SK-N-MC (cell line): ENCODE data around the gene TM7SF2.
"Not testable (repeated sequence)": the region's sequence is repeated elsewhere in the genome, so short reads cannot be mapped to it uniquely, and the experiment has no call there.

ENCODE experiments used
- DNase-seq: peaks from one replicate; pipeline ENCODE4 v3.0.0-alpha.2; 2011; ENCODE audit warnings: low read depth, low spot score
- H3K27ac ChIP-seq: fragments of 200-600 bp; sonication (generic); 2 replicates; pipeline ENCODE4 v1.5.1; 2016; ENCODE audit warnings: mixed run types
- H3K36me3 ChIP-seq: fragments of 200-600 bp; sonication (generic); 2 replicates; pipeline ENCODE4 v1.6.1; 2017; ENCODE audit warnings: antibody characterized with exemption, low read length, mixed read lengths; ENCODE audit not compliant: insufficient read depth
- H3K4me3 ChIP-seq: fragments of 200-600 bp; sonication (generic); 2 replicates; pipeline ENCODE4 v1.5.1; 2016
- H3K9ac ChIP-seq: fragments of 200-600 bp; sonication (generic); 2 replicates; pipeline ENCODE4 v1.8.0; 2017; ENCODE audit warnings: mixed run types, mixed read lengths; ENCODE audit not compliant: insufficient read length
- H3K9me3 ChIP-seq: fragments of 200-600 bp; sonication (generic); 2 replicates; pipeline ENCODE4 v1.6.1; 2017; ENCODE audit warnings: low read depth, mild to moderate bottlenecking, antibody characterized with exemption, low read length, moderate library complexity, mixed read lengths
- EZH2 ChIP-seq: fragments of 200-600 bp; sonication (generic); IDR thresholded peaks from one replicate; pipeline ENCODE4 v1.6.1; 2017; ENCODE audit warnings: antibody characterized with exemption
- FOXP2 ChIP-seq: optimal IDR thresholded peaks from 2 replicates; pipeline ENCODE3; 2011; ENCODE audit warnings: mild to moderate bottlenecking, moderate library complexity; ENCODE audit not compliant: insufficient read depth; ENCODE audit errors: extremely low read length, control extremely low read depth
- POLR2AphosphoS5 ChIP-seq: IDR thresholded peaks from 2 replicates; pipeline ENCODE4 v1.6.1; 2012; ENCODE audit warnings: mild to moderate bottlenecking, low read depth, low read length, borderline replicate concordance

Gene TM7SF2

GRCh38 chr11:65134240-65134951, 22.7 kb downstream of the TM7SF2 start, which contains the start of gene SYVN1:
Gene SYVN1, minus strand, starts transcription at chr11:65134519. Its CDS starts 918 bp downstream, at chr11:65133601.
- DNase-seq, result peak; percentile 40
- Histone ChIP-seq H3K27ac (peak within 1 kb of the TSS; percentile 99), H3K9ac (peak within 1 kb of the TSS; percentile 99), H3K36me3 (peaks cover 9% of the 10 kb centered on the region; the same call in 1 of the 2 replicates), H3K4me3 (peak within 1 kb of the TSS; percentile 100), H3K9me3 (no peaks in the 10 kb centered on the region)
- TF ChIP-seq EZH2, result no peak
- peak; percentile 90; the same call in 1 of the 2 replicates for TF ChIP-seq POLR2AphosphoS5

GRCh38 chr11:65134952-65135632, 23.4 kb downstream of the TM7SF2 start:
- peak; percentile 89 for DNase-seq
- H3K36me3 ChIP-seq, result peaks cover 9% of the 10 kb centered on the region; the same call in 1 of the 2 replicates
- H3K9ac ChIP-seq, result peak overlapping the region; percentile 99
- peak overlapping the region; percentile 100 for H3K4me3 ChIP-seq
- peak overlapping the region; percentile 99 for H3K27ac ChIP-seq
- peak; percentile 85 for TF ChIP-seq POLR2AphosphoS5
- no peak for TF ChIP-seq EZH2
- no peak for TF ChIP-seq FOXP2
- H3K9me3 ChIP-seq, result no peaks in the 10 kb centered on the region

- H3K27ac ChIP-seq, result no peak overlapping the region
- H3K9ac ChIP-seq, result peak overlapping the region; percentile 99
- no peak for TF ChIP-seq FOXP2
- TF ChIP-seq EZH2, result no peak
- no peak for TF ChIP-seq POLR2AphosphoS5
- no peak for DNase-seq
- H3K36me3 ChIP-seq, result peaks cover 9% of the 10 kb centered on the region; the same call in 1 of the 2 replicates
- H3K9me3 ChIP-seq, result no peaks in the 10 kb centered on the region
- peak overlapping the region; percentile 100 for H3K4me3 ChIP-seq
Observed at GRCh38 chr11:65135633-65136145, 24.0 kb downstream of the TM7SF2 start.

GRCh38 chr11:65136515-65137096, 24.9 kb downstream of the TM7SF2 start:
- no peak overlapping the region for H3K27ac ChIP-seq
- DNase-seq, result no peak
- TF ChIP-seq FOXP2 (no peak), EZH2 (no peak), POLR2AphosphoS5 (no peak)
- no peaks in the 10 kb centered on the region for H3K9me3 ChIP-seq
- no peak overlapping the region for H3K4me3 ChIP-seq
- H3K9ac ChIP-seq, result no peak overlapping the region
- H3K36me3 ChIP-seq, result no peaks in the 10 kb centered on the region; the same call in 1 of the 2 replicates

- DNase-seq, result no peak
- no peak overlapping the region for H3K4me3 ChIP-seq
- H3K9me3 ChIP-seq, result no peaks in the 10 kb centered on the region
- no peak overlapping the region for H3K9ac ChIP-seq
- no peaks in the 10 kb centered on the region for H3K36me3 ChIP-seq
- H3K27ac ChIP-seq, result no peak overlapping the region
- TF ChIP-seq EZH2 (no peak), FOXP2 (no peak), POLR2AphosphoS5 (no peak)
Observed at GRCh38 chr11:65141896-65142494, 30.3 kb downstream of the TM7SF2 start.

GRCh38 chr11:65147352-65148075, 35.8 kb downstream of the TM7SF2 start:
- H3K4me3 ChIP-seq, result no peak overlapping the region
- no peak overlapping the region for H3K9ac ChIP-seq
- H3K27ac ChIP-seq, result no peak overlapping the region
- no peaks in the 10 kb centered on the region for H3K36me3 ChIP-seq
- no peak for TF ChIP-seq FOXP2
- TF ChIP-seq POLR2AphosphoS5, result no peak
- no peak for TF ChIP-seq EZH2
- H3K9me3 ChIP-seq, result no peaks in the 10 kb centered on the region
- no peak for DNase-seq

GRCh38 chr11:65148657-65149056, 37.0 kb downstream of the TM7SF2 start:
- TF ChIP-seq FOXP2, result no peak
- TF ChIP-seq EZH2, result no peak
- TF ChIP-seq POLR2AphosphoS5, result no peak
- H3K36me3 ChIP-seq, result no peaks in the 10 kb centered on the region
- H3K4me3 ChIP-seq, result no peak overlapping the region
- no peaks in the 10 kb centered on the region for H3K9me3 ChIP-seq
- no peak overlapping the region for H3K9ac ChIP-seq
- no peak overlapping the region for H3K27ac ChIP-seq
- no peak for DNase-seq

- H3K9ac ChIP-seq, H3K36me3 ChIP-seq, H3K27ac ChIP-seq, H3K4me3 ChIP-seq, H3K9me3 ChIP-seq, DNase-seq: not testable (repeated sequence)
Observed at GRCh38 chr11:65150131-65150508, 38.4 kb downstream of the TM7SF2 start.
